Sigmoid colon (tissue), 4 donors: ENCODE measurements around the gene RAC2.

Experiments used
- EP300 ChIP-seq, 4 donors: sonication (generic); formaldehyde crosslinking; IDR thresholded peaks; one replicate each; pipeline ENCODE4 v1.6.1; 2017; ENCODE audit warnings: antibody characterized with exemption in 4 of 4
- POLR2A ChIP-seq, 2 donors: fragments of 450-650 bp; IDR thresholded peaks; one replicate each; pipeline ENCODE4 v1.6.1; 2016; ENCODE audit warnings: antibody characterized with exemption in 2 of 2, mild to moderate bottlenecking in 2 of 2, moderate library complexity in 2 of 2
- POLR2AphosphoS5 ChIP-seq, 4 donors: sonication (generic); formaldehyde crosslinking; IDR thresholded peaks; one replicate each; pipeline ENCODE4 v1.6.1; 2017; ENCODE audit warnings: antibody characterized with exemption in 4 of 4
- TF ChIP-seq, protein P1 (sequence below), 4 experiments: fragments of 450-650 bp in 3 of 4; fragments of 200-600 bp in 1 of 4; IDR thresholded peaks; one replicate each; pipeline ENCODE4 v1.5.1; 2016 to 2019; ENCODE audit warnings: antibody characterized with exemption in 4 of 4, mild to moderate bottlenecking in 3 of 4, moderate library complexity in 2 of 4

DNA sequence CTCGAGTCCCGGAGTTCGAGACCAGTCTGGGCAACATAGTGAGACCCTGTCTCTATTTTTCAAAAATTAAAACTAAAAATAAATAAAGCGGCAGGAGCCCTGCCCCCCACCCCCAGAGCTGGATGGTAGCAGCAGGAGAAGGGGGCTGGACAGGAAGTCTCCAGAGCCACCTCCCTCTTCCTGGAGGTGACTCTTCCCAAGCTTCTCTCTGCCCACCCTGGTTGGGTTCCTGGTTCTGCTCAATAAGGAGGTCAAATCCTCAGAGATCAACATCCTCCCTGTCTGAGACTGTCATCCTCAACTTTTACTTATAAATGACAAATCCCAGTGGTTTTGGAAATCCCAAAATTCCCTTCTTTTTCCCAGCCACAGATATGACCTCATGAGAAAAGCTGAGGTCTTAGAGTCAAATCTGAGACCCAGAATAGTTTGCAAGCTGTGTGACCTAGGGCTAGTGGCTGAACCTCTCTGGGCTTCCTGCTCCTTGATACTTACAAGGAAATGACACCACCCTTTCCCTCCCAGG is 57.0 kb downstream of the RAC2 start:
- TF ChIP-seq, protein P1, sequence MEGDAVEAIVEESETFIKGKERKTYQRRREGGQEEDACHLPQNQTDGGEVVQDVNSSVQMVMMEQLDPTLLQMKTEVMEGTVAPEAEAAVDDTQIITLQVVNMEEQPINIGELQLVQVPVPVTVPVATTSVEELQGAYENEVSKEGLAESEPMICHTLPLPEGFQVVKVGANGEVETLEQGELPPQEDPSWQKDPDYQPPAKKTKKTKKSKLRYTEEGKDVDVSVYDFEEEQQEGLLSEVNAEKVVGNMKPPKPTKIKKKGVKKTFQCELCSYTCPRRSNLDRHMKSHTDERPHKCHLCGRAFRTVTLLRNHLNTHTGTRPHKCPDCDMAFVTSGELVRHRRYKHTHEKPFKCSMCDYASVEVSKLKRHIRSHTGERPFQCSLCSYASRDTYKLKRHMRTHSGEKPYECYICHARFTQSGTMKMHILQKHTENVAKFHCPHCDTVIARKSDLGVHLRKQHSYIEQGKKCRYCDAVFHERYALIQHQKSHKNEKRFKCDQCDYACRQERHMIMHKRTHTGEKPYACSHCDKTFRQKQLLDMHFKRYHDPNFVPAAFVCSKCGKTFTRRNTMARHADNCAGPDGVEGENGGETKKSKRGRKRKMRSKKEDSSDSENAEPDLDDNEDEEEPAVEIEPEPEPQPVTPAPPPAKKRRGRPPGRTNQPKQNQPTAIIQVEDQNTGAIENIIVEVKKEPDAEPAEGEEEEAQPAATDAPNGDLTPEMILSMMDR (IDR thresholded peaks at IDR 0.05): no peak
- TF ChIP-seq POLR2AphosphoS5 (IDR thresholded peaks at IDR 0.05) (no peak), POLR2A (IDR thresholded peaks at IDR 0.05) (no peak), EP300 (IDR thresholded peaks at IDR 0.05) (no peak)
